ENCODE results near the gene SUPT5H. TPM values are rescaled to one million over a fixed set of nuclear protein-coding genes. Genes with fewer than 3 reads are reported as not detected.

Gene SUPT5H
- total and polyA plus RNA-seq, 2 of the 13 experiments (the other 11 are each of a cell fraction or from before 2014, with no cell fraction given), result 48.2 to 51.7 TPM

GRCh38 chr19:39397360-39398296, 47.8 kb upstream of the SUPT5H start (continued):
- TF ChIP-seq ZNF18 (CRISPR knock-in tag; IDR thresholded peaks at IDR 0.05; ENCODE audit: insufficient replicate concordance) (peak; percentile 50), HINFP (CRISPR knock-in tag; IDR thresholded peaks at IDR 0.05; ENCODE audit: low read depth) (0 out of 2 replicates have a peak, but pooled peaks have one; percentile 61), ZNF292 (CRISPR knock-in tag; IDR thresholded peaks at IDR 0.05; ENCODE audit: borderline replicate concordance, low read depth) (peak; percentile 64; the same call in 1 of the 2 replicates), FOXP1 (IDR thresholded peaks at IDR 0.05) (no peak), FOXP1 (CRISPR knock-in tag; IDR thresholded peaks at IDR 0.05) (peak; percentile 68), ZNF362 (CRISPR knock-in tag; IDR thresholded peaks at IDR 0.05; ENCODE audit: borderline replicate concordance) (no peak), MIER3 (CRISPR knock-in tag; IDR thresholded peaks at IDR 0.05; ENCODE audit: borderline replicate concordance) (peak; percentile 90), MATR3 (CRISPR knock-in tag; IDR thresholded peaks at IDR 0.05) (no peak), JUN (CRISPR knock-in tag; IDR thresholded peaks at IDR 0.05) (peak; percentile 55; the same call in 1 of the 2 replicates), HOXA7 (CRISPR knock-in tag; IDR thresholded peaks at IDR 0.05) (no peak), CHD4 (IDR thresholded peaks at IDR 0.05; ENCODE audit: borderline replicate concordance, low read length) (peak; percentile 47; the same call in 1 of the 2 replicates), AFF4 (CRISPR knock-in tag; IDR thresholded peaks at IDR 0.05) (peak; percentile 79; the same call in 1 of the 2 replicates), MTA1 (CRISPR knock-in tag; IDR thresholded peaks at IDR 0.05; ENCODE audit: borderline replicate concordance) (0 out of 2 replicates have a peak, but pooled peaks have one; percentile 33), GABPA (IDR thresholded peaks at IDR 0.05; ENCODE audit: low read depth, low read length) (no peak), GABPA (CRISPR knock-in tag; IDR thresholded peaks at IDR 0.05; ENCODE audit: low read depth) (peak; percentile 67), AKAP8 (CRISPR knock-in tag; IDR thresholded peaks at IDR 0.05) (peak; percentile 93), ZNF792 (CRISPR knock-in tag; IDR thresholded peaks at IDR 0.05) (peak; percentile 57; the same call in 1 of the 2 replicates), HBP1 (CRISPR knock-in tag; IDR thresholded peaks at IDR 0.05; ENCODE audit: low read depth) (peak; percentile 45), BCL6 (CRISPR knock-in tag; IDR thresholded peaks at IDR 0.05) (peak; percentile 61; the same call in 1 of the 2 replicates)
